Chondrocyte (in vitro differentiated cells): ENCODE results near the gene PLEKHH2. TPM values are rescaled to one million over a fixed set of nuclear protein-coding genes. Genes with fewer than 3 reads are reported as not detected.
"Not testable (repeated sequence)": the region's sequence is repeated elsewhere in the genome, so short reads cannot be mapped to it uniquely, and the experiment has no call there.

Experiments used
- DNase-seq: peaks from one replicate; pipeline ENCODE4 v3.0.0; 2021; ENCODE audit warnings: mixed read lengths, low spot score
- H3K27ac Mint-ChIP-seq: one replicate; pipeline ENCODE4 v1.8.0; 2021; ENCODE audit warnings: mild to moderate bottlenecking, moderate library complexity, mixed read lengths; ENCODE audit not compliant: unreplicated experiment
- H3K27me3 Mint-ChIP-seq: 2 replicates; pipeline ENCODE4 v1.8.0; 2021; ENCODE audit warnings: low read depth, mixed read lengths
- H3K36me3 Mint-ChIP-seq: 2 replicates; pipeline ENCODE4 v1.8.0; 2021; ENCODE audit warnings: low read depth, mixed read lengths
- H3K4me1 Mint-ChIP-seq: 2 replicates; pipeline ENCODE4 v1.8.0; 2021; ENCODE audit warnings: low read depth, mild to moderate bottlenecking, mixed read lengths
- H3K4me3 Mint-ChIP-seq: one replicate; pipeline ENCODE4 v1.8.0; 2021; ENCODE audit warnings: mild to moderate bottlenecking, moderate library complexity, mixed read lengths; ENCODE audit not compliant: unreplicated experiment
- H3K9me3 Mint-ChIP-seq: 2 replicates; pipeline ENCODE4 v1.8.0; 2021; ENCODE audit warnings: low read depth, mixed read lengths
- long read RNA-seq: library from polyadenylated mRNA; stranded (forward); transcript quantifications from one replicate; pipeline ENCODE4 v2.0.0, GENCODE V29; 2021
- total RNA-seq: library from RNA; stranded (reverse); gene quantifications from 3 replicates; pipeline ENCODE4 v1.2.1, GENCODE V29; 2021
- TF ChIP-seq, protein P1 (sequence below): fragments of 200-600 bp; sonication (generic); IDR thresholded peaks from 2 replicates; pipeline ENCODE4 v1.5.0; 2021; ENCODE audit warnings: antibody characterized with exemption, mild to moderate bottlenecking, moderate library complexity

Gene PLEKHH2
- total RNA-seq: 4.9 to 13.7 TPM (median 5.5 TPM) in 3 replicates
- long read RNA-seq, partial matches to known transcripts: 0 of 2 reads
- long read RNA-seq, other reads (novel, unspliced or antisense): 2 of 2 reads

DNA sequence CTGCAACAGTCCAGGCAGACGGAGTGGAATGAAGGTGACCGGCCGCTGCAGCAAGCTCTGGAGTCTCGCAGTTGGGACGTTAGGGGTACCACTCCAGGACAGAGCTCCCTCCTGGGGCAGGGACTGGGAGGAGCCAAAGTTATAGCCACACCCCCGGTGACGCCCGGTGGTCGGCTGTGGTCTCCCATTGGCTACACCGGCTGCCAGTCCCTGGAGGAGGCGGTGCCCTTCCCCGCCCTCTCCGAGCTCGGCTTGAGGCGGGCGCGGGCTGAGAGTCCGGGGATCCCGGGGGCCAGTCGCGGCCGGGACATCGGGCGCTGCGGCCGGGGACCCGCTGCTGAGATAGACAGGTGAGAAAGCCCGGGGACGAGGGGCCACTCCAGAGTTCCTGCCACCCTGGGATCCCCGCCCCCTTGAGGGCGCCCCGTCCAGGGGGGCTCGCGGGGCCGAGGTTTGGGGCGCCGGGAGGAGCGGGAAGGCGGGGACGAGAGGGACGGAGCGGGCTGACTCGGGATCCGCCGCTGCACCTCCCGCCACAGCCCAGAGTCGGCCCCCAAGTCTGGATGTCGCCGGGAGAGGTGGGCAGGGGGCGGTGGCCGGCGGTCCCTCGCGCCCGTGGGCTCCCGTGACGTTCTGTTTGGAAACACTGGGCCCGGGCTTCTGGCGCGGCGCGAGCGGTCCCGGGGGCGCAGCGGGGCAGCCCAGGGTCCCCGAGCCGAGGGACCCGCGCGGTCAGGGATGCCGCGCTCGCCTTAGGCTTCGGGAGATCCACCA, at the start of gene PLEKHH2:
Gene PLEKHH2 (plus strand): TSS at position 231 of the 774 bp plus-strand sequence. CDS start 7,414 bp downstream, outside the sequence.
- TF ChIP-seq, protein P1, sequence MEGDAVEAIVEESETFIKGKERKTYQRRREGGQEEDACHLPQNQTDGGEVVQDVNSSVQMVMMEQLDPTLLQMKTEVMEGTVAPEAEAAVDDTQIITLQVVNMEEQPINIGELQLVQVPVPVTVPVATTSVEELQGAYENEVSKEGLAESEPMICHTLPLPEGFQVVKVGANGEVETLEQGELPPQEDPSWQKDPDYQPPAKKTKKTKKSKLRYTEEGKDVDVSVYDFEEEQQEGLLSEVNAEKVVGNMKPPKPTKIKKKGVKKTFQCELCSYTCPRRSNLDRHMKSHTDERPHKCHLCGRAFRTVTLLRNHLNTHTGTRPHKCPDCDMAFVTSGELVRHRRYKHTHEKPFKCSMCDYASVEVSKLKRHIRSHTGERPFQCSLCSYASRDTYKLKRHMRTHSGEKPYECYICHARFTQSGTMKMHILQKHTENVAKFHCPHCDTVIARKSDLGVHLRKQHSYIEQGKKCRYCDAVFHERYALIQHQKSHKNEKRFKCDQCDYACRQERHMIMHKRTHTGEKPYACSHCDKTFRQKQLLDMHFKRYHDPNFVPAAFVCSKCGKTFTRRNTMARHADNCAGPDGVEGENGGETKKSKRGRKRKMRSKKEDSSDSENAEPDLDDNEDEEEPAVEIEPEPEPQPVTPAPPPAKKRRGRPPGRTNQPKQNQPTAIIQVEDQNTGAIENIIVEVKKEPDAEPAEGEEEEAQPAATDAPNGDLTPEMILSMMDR: peak; percentile 32
- H3K36me3 Mint-ChIP-seq: peaks cover 1% of the 10 kb centered on the region
- H3K27ac Mint-ChIP-seq: peak within 1 kb of the TSS; percentile 43
- no peaks in the 10 kb centered on the region for H3K27me3 Mint-ChIP-seq
- peaks cover 5% of the 10 kb centered on the region for H3K9me3 Mint-ChIP-seq
- peak within 1 kb of the TSS; percentile 73 for H3K4me3 Mint-ChIP-seq
- peak; percentile 96 for DNase-seq
- peaks cover 33% of the 10 kb centered on the region for H3K4me1 Mint-ChIP-seq

GRCh38 chr2:43592443-43592842, 44.6 kb upstream of the PLEKHH2 start:
- Mint-ChIP-seq H3K9me3 (no peaks in the 10 kb centered on the region), H3K27ac (peak overlapping the region; percentile 89), H3K36me3 (peaks cover 7% of the 10 kb centered on the region), H3K4me1 (peaks cover 52% of the 10 kb centered on the region), H3K4me3 (peak overlapping the region; percentile 45), H3K27me3 (no peaks in the 10 kb centered on the region)
- DNase-seq: no peak
- TF ChIP-seq, protein P1: peak; percentile 74

DNA sequence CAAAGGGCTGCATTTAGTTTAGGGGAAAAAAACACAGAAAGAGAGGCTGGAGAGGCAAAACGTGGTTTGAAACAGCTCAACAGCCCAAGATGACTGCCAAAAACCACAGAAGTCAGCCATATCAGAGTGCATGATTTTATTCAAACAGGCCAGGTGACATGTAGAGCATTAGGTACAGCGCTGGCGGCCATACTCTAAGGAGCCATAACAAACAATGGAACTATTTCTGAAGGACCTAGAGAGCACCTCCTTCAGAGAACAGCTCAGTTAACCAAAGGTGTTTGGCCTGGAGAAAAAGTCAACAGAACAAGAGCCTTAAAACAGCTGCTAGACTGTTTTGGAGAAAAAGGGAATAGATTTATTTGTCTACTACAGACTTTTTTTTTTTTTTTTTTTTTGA, 43.8 kb upstream of the PLEKHH2 start:
- H3K27ac Mint-ChIP-seq: peak overlapping the region; percentile 89

GRCh38 chr2:43594875-43595274, 42.2 kb upstream of the PLEKHH2 start:
- no peak for DNase-seq
- H3K27me3 Mint-ChIP-seq: no peaks in the 10 kb centered on the region
- peak overlapping the region; percentile 92 for H3K4me3 Mint-ChIP-seq
- TF ChIP-seq, protein P1: no peak
- peaks cover 3% of the 10 kb centered on the region for H3K36me3 Mint-ChIP-seq
- H3K4me1 Mint-ChIP-seq: peaks cover 52% of the 10 kb centered on the region
- H3K27ac Mint-ChIP-seq: peak overlapping the region; percentile 99
- H3K9me3 Mint-ChIP-seq: no peaks in the 10 kb centered on the region

More for the DNA sequence above, 43.8 kb upstream of the PLEKHH2 start:
- H3K4me1 Mint-ChIP-seq: peaks cover 52% of the 10 kb centered on the region
- H3K4me3 Mint-ChIP-seq: peak overlapping the region; percentile 45
- no peak for DNase-seq
- no peaks in the 10 kb centered on the region for H3K27me3 Mint-ChIP-seq
- H3K9me3 Mint-ChIP-seq: no peaks in the 10 kb centered on the region
- TF ChIP-seq, protein P1: no peak
- H3K36me3 Mint-ChIP-seq: peaks cover 3% of the 10 kb centered on the region

DNA sequence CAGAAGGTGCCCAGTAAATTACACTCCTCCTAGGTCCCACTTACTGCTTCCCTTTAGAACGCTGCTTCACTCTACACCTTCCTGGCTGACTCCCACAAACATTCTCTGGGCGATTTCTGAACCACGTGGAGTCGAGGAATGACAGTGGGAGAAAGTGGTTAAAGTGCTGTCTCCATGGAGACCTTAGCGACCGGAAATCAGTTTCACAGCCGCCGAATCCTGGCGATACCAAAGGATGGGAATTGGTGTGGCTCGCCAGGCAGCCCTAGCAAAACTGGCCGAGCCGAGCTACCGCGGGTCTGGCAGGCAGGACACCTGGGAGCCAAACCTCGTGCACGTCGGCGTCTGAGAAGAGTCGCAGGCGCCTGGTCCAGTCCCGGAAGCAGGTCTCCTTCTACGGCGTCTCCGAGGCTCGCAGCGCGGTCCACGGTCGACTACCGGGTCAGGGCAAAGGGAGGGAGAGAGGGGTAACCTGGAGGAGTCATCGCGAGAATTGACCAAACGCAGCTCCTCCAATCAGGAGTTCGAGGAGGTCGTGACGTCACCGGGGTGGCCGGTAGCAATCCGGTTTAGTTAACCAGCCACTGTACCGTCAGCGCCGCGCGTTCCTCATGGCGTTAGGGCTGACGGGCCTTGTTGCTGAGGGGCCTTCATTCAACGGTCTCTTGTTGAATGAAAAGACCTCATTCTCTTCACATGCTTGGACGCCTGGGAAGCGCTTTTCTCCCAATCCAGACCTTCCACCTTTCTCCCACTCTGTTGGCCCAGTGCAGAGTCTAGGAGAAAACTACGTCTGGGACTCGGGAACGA, 41.3 kb upstream of the PLEKHH2 start, which contains the start of gene THADA:
Gene THADA (minus strand): TSS at position 436 of the 810 bp plus-strand sequence. CDS start 3,646 bp downstream, outside the sequence.
- Mint-ChIP-seq H3K27me3 (no peaks in the 10 kb centered on the region), H3K4me3 (peak within 1 kb of the TSS; percentile 92), H3K36me3 (peaks cover 1% of the 10 kb centered on the region), H3K27ac (peak within 1 kb of the TSS; percentile 99), H3K4me1 (peaks cover 49% of the 10 kb centered on the region), H3K9me3 (no peaks in the 10 kb centered on the region)
- DNase-seq: peak; percentile 99
- TF ChIP-seq, protein P1: no peak

GRCh38 chr2:43600596-43600995, 36.5 kb upstream of the PLEKHH2 start:
- H3K9me3 Mint-ChIP-seq, H3K27me3 Mint-ChIP-seq, DNase-seq, H3K36me3 Mint-ChIP-seq, H3K27ac Mint-ChIP-seq, H3K4me3 Mint-ChIP-seq: not testable (repeated sequence)
- peaks cover 11% of the 10 kb centered on the region for H3K4me1 Mint-ChIP-seq
